Skin of body (tissue), 2 donors: Measurements from ENCODE around the gene RGS3. TPM values are rescaled to one million over a fixed set of nuclear protein-coding genes. Genes with fewer than 3 reads are reported as not detected.
"Not testable (repeated sequence)": the region's sequence is repeated elsewhere in the genome, so short reads cannot be mapped to it uniquely, and the experiment has no call there.

Experiments used
- DNase-seq: peaks from one replicate; lab custom pipeline; 2025; lab: John Stamatoyannopoulos, UW
- total RNA-seq: library from RNA; depleted of rRNA; stranded (reverse); fragments of >200 nt; gene quantifications from one replicate; pipeline ENCODE4 v1.2.3, GENCODE V29; 2014

The RGS3 gene
- 42.8 TPM for total RNA-seq

GRCh38 chr9:113463418-113464285 is at the start of gene RGS3:
RGS3 (plus strand) TSS chr9:113463727; CDS start chr9:113463803, 76 bp downstream.
- DNase-seq: no peak

GRCh38 chr9:113416149-113416721 is 47.3 kb upstream of the RGS3 start:
- no peak for DNase-seq

GRCh38 chr9:113417370-113417769 is 46.2 kb upstream of the RGS3 start:
- no peak for DNase-seq

- DNase-seq: no peak
Measured at GRCh38 chr9:113421726-113422125, 41.8 kb upstream of the RGS3 start.

- no peak for DNase-seq
Measured at GRCh38 chr9:113425072-113425471, 38.5 kb upstream of the RGS3 start.

- no peak for DNase-seq
Measured at GRCh38 chr9:113426701-113427100, 36.8 kb upstream of the RGS3 start.

GRCh38 chr9:113427629-113428028 is 35.9 kb upstream of the RGS3 start:
- DNase-seq: no peak

DNA sequence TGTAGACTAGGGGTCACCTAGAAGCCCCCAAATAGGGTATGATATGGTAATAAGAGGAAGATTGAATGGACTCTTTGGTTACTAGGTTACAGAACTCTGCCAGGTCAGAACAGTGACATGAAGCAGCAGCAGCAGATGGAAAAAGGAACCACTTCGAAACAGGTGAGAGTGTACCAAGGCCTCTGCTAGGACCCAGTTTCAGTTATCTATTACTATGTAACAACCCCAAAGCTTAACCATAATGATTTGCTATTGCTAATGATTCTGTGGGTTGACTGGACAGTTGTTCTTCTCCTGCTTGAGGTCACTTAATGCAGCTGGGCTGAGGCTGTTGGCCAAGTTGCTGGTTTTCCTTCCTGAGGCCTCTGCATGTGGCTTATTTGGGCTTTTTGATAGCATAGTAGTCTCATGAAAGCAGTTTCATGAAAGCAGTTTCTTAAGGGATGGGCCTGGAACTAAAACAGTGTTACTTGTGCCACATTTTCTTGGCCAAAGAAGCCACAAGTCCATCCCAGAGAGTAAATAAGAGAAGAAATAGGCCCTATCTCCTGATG is 35.4 kb upstream of the RGS3 start:
- no peak for DNase-seq

- DNase-seq: no peak
Measured at GRCh38 chr9:113431191-113431590, 32.3 kb upstream of the RGS3 start.

DNA sequence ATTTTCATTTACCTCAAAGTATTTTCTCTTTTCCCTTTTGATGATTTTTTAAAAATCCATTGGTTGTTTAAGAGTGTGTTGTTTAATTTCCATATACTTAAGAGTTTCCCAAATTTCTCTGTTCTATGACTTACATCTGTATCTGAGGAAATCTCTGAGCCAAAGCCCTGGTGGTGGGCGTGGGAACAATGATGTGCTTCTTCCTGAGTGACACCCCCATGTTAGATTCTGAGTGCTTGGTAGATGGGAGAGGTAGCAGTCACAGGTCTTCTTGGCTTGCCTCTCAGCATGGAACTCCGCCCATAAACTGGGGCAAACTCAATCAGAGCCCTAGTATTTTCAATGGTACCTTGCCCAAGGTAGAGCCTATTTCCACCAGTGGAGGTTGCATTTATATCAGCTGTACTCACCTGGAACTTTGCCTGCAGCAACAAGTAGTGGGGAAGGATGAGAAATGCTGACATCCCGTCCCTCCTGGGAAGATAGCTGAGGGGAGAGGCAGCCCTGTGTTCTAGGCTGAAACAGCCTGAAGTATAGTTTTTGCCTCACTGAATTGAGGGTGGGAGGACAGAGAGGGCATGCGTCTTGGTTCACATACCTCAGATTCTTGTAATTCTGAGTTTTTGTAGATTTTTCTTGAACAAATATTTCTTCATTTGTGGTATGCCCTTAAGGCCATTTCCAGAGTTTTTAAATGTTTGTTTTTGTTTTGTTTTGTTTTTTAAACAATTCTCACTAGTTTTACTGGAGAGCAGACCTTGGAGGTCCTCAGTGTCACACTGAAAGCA is 26.6 kb upstream of the RGS3 start:
- DNase-seq: no peak

DNA sequence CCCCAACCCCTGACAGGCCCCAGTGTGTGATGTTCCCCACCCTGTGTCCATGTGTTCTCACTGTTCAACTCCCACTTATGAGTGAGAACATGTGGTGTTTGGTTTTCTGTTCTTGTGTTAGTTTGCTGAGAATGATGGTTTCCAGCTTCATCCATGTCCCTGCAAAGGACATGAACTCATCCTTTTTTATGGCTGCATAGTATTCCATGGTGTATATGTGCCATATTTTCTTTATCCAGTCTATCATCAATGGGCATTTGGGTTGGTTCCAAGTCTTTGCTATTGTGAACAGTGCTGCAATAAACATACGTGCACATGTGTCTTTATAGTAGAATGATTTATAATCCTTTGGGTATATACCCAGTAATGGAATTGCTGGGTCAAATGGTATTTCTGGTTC is 25.8 kb upstream of the RGS3 start:
- not testable (repeated sequence) for DNase-seq

DNA sequence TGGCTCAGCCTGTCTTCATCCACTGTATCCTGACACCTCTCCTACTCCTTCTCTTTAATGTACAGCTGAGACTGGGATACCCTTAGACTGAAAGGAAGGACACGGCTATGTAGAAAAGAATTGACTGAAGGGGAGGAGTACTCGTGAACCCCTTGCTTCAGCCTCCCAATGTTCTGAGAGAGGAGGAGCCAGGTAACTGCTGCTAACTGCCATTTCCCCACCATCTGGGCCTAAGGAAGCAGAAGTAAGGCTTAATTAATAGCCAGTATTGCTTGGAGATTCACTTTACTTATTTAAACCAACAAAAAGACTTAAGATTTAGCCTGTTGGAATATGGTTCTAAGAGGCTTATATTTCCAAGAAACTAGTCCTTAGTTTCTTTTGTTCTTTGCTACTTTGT is 18.8 kb upstream of the RGS3 start:
- no peak for DNase-seq

DNA sequence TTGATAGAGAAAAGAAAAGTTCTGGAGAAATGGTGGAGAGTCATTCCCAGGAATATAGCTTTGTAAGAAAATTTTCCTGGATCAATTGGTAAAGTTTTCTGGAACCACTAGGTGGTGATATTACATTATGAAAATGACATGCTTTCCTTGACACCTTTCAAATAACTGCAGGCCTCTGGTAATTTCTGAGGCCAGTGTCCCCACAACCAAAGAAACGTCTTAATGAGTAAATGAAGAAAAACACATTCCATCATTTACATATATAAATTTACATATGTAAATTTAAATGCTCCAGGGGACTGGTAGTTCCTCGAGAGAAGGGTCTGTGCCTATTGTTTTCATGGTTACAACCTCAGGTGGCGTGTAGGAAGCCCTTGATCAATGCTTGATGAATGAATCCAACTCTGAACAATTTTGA is 17.2 kb upstream of the RGS3 start:
- DNase-seq: no peak

- no peak for DNase-seq
Measured at GRCh38 chr9:113449376-113449775, 14.2 kb upstream of the RGS3 start.

- no peak for DNase-seq
Measured at GRCh38 chr9:113452113-113452605, 11.4 kb upstream of the RGS3 start.

GRCh38 chr9:113454914-113455761 is 8.4 kb upstream of the RGS3 start:
- peak; percentile 52 for DNase-seq

DNA sequence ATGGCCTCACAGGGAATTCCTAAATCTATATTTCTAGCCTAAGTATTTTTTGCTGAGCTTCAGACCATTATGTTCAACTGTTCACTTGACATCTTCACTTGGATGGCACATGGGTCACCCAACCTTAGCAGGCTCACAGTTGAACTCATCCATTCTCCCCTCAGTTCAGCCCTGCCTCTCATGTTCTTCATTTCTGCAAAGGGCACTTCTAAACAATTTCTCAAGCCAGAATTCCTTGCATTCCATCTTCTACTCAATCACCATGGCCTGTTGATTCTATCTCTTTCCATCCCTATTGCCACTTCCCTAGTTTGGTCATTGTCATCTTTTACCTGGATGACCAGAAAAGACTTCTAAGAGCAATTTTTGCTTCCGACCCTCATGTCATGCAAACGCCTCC is 7.3 kb upstream of the RGS3 start:
- DNase-seq: no peak

DNA sequence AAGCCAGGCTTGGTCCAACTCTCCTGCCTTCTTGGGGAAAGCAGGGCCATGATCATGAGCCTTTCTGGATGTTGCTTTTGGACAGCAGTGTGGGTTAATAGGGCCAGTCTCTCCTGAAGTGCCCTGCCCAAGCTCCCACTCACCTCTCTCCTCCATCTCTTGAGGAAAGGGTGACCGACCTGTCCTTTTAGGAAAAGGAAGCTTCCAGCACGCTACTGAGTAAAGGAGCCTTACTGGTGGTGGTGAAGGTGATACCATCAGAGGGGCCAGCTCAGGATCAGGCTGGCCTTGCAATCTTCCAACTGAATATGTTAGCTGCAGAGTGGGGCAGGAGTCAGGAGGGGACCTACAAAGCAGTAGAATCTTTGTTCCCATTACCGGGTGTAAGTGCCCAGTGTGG is 2.2 kb upstream of the RGS3 start:
- DNase-seq: no peak

GRCh38 chr9:113461943-113462342 is 1.6 kb upstream of the RGS3 start:
- no peak for DNase-seq

GRCh38 chr9:113462781-113463286 is 693 bp upstream of the RGS3 start:
- DNase-seq: peak; percentile 31

- DNase-seq: no peak
Measured at GRCh38 chr9:113464286-113464660, 746 bp downstream of the RGS3 start.
